CD4-positive, alpha-beta T cell (primary cell): Measurements from ENCODE around the gene ADAMTS3. TPM values are rescaled to one million over a fixed set of nuclear protein-coding genes. Genes with fewer than 3 reads are reported as not detected.

Experiments
- ATAC-seq: fragments of 200-7000 bp; cut with Tn5 transposase; one replicate; pipeline ENCODE4 v1.10.0; 2022; ENCODE audit warnings: mild to moderate bottlenecking; ENCODE audit not compliant: poor library complexity
- CTCF ChIA-PET: fragments of 350-600 bp; sonication (Branson Sonifier 250); formaldehyde crosslinking; loops from one replicate; lab custom pipeline; 2021; ENCODE audit warnings: antibody characterized with exemption, inconsistent platforms; lab: Charles Lee
- POLR2A ChIA-PET: fragments of 350-600 bp; sonication (Branson Sonifier 250); formaldehyde crosslinking; loops from one replicate; lab custom pipeline; 2021; ENCODE audit warnings: antibody characterized with exemption, inconsistent platforms; lab: Charles Lee
- DNase-seq, 14 experiments: peaks; one replicate each; pipeline ENCODE4 v3.0.0-alpha.2; 2013 to 2020; ENCODE audit warnings: mixed read lengths in 2 of 14
- H3K27ac ChIP-seq, 2 donors: one replicate each; pipeline versions ENCODE4 v1.5.1 to v1.7.0; 2013; ENCODE audit warnings: low read length in 2 of 2, low read depth in 1 of 2, mild to moderate bottlenecking in 1 of 2
- H3K27me3 ChIP-seq, 2 experiments: 1 replicate in 1 of 2; 2 replicates in 1 of 2; pipeline versions ENCODE4 v1.6.1 to v1.7.0; 2013; ENCODE audit warnings: low read length in 2 of 2, control low read depth in 1 of 2, mild to moderate bottlenecking in 1 of 2, moderate library complexity in 1 of 2; ENCODE audit not compliant: insufficient read depth in 2 of 2, control insufficient read depth in 1 of 2
- H3K36me3 ChIP-seq: one replicate; pipeline ENCODE4 v1.6.1; 2013; ENCODE audit warnings: low read length, control low read depth; ENCODE audit not compliant: insufficient read depth
- H3K4me1 ChIP-seq: one replicate; pipeline ENCODE4 v1.6.1; 2013; ENCODE audit warnings: low read length, control low read depth; ENCODE audit not compliant: insufficient read depth
- H3K4me3 ChIP-seq: one replicate; pipeline ENCODE4 v1.5.1; 2013; ENCODE audit warnings: mild to moderate bottlenecking, low read length, moderate library complexity
- H3K9me3 ChIP-seq, 2 experiments: 1 replicate in 1 of 2; 2 replicates in 1 of 2; pipeline versions ENCODE4 v1.6.1 to v1.7.0; 2013; ENCODE audit warnings: low read length in 2 of 2, mild to moderate bottlenecking in 2 of 2, control low read depth in 1 of 2, moderate library complexity in 1 of 2; ENCODE audit not compliant: control insufficient read depth in 1 of 2, insufficient read depth in 1 of 2
- H3K27ac Mint-ChIP-seq: one replicate; pipeline ENCODE4 v1.8.0; 2020; ENCODE audit warnings: mixed read lengths
- H3K27me3 Mint-ChIP-seq: one replicate; pipeline ENCODE4 v1.8.0; 2021; ENCODE audit warnings: mixed read lengths
- H3K36me3 Mint-ChIP-seq: one replicate; pipeline ENCODE4 v1.8.0; 2021; ENCODE audit warnings: low read depth, mixed read lengths
- H3K4me1 Mint-ChIP-seq: one replicate; pipeline ENCODE4 v1.8.0; 2021; ENCODE audit warnings: low read depth, mixed read lengths
- H3K4me3 Mint-ChIP-seq: one replicate; pipeline ENCODE4 v1.8.0; 2020; ENCODE audit warnings: mild to moderate bottlenecking, mixed read lengths
- H3K9me3 Mint-ChIP-seq: one replicate; pipeline ENCODE4 v1.8.0; 2020; ENCODE audit warnings: mixed read lengths
- intact Hi-C, 2 experiments: fragments of 100-400 bp; cut with DNase I in 1 of 2; cut with micrococcal nuclease in 1 of 2; formaldehyde crosslinking; loops; one replicate each; pipeline versions ENCODE4 v1.15.1 to v1.9.0; 2023 to 2025; cut with DNase I, micrococcal nuclease
- total RNA-seq, 174 experiments: library from RNA in 2 of 174; stranded (reverse) in 2 of 174; gene quantifications; one replicate each; pipeline ENCODE4 v1.2.3 and lab custom pipeline; 2021 to 2026
- TF ChIP-seq, protein P1 (sequence below): fragments of 200-600 bp; IDR thresholded peaks from one replicate; pipeline ENCODE4 v1.8.0; 2022; ENCODE audit warnings: antibody characterized with exemption, mild to moderate bottlenecking

ADAMTS3 gene
- total RNA-seq, 2 experiments from 2014 or later, result not detected

DNA sequence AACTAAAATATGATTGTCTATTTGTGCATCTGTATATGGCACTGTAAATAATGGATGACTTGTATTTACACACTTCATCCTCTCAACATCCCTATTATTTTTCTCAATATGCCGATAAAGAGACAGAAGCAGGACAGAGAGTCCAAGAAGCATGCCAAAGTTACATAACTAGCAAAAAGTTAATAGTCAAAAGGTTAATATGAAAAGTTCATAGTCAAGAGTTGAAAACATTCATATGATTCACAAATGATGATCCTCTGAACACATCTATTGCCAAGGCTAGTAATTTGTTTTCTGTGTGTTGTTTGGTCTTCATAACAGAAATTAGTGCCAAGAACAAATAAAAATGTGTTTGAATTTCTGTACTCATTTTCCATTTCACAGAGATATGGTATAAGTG, 231.0 kb downstream of the ADAMTS3 start:
- TF ChIP-seq, protein P1, sequence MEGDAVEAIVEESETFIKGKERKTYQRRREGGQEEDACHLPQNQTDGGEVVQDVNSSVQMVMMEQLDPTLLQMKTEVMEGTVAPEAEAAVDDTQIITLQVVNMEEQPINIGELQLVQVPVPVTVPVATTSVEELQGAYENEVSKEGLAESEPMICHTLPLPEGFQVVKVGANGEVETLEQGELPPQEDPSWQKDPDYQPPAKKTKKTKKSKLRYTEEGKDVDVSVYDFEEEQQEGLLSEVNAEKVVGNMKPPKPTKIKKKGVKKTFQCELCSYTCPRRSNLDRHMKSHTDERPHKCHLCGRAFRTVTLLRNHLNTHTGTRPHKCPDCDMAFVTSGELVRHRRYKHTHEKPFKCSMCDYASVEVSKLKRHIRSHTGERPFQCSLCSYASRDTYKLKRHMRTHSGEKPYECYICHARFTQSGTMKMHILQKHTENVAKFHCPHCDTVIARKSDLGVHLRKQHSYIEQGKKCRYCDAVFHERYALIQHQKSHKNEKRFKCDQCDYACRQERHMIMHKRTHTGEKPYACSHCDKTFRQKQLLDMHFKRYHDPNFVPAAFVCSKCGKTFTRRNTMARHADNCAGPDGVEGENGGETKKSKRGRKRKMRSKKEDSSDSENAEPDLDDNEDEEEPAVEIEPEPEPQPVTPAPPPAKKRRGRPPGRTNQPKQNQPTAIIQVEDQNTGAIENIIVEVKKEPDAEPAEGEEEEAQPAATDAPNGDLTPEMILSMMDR, result no peak
- intact Hi-C loops, result no loop called here
- Histone ChIP-seq H3K9me3 (no peaks in the 10 kb centered on the region), H3K4me1 (no peaks in the 10 kb centered on the region), H3K4me3 (no peak overlapping the region), H3K36me3 (no peaks in the 10 kb centered on the region), H3K27me3 (no peaks in the 10 kb centered on the region), H3K27ac (no peak overlapping the region)
- Mint-ChIP-seq H3K9me3 (no peaks in the 10 kb centered on the region), H3K4me1 (no peaks in the 10 kb centered on the region), H3K36me3 (no peaks in the 10 kb centered on the region), H3K27me3 (peaks cover 3% of the 10 kb centered on the region), H3K27ac (no peak overlapping the region), H3K4me3 (no peak overlapping the region)
- ChIA-PET CTCF (no interaction called here), POLR2A (no interaction called here)
- no peak for DNase-seq
- ATAC-seq, result no peak

DNA sequence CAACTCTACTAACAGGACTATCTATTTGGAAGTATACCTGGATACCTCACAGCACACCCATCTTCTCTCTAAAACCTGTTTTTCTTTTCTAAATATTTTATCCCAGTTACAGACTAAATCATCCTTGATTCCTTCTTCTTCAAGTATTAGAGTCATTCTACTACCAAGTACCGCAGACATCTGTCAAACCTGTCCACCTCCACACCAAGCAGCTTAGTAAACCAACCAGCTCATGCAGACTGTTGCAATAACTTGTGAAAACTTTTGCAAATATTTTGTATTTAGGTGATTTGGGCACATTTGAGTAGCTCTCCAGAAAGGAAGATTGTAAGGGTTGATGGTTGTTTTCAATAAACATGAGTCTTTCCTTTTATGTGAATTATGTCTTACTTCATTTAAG, 238.6 kb downstream of the ADAMTS3 start:
- ATAC-seq (no peak), DNase-seq (no peak)
- Mint-ChIP-seq H3K27ac (no peak overlapping the region), H3K9me3 (no peaks in the 10 kb centered on the region), H3K36me3 (no peaks in the 10 kb centered on the region), H3K4me3 (no peak overlapping the region), H3K27me3 (no peaks in the 10 kb centered on the region), H3K4me1 (no peaks in the 10 kb centered on the region)
- TF ChIP-seq, protein P1, result no peak
- H3K9me3 ChIP-seq, result no peaks in the 10 kb centered on the region
- no peaks in the 10 kb centered on the region for H3K27me3 ChIP-seq
- intact Hi-C loops, result no loop called here
- no peaks in the 10 kb centered on the region for H3K36me3 ChIP-seq
- no peak overlapping the region for H3K27ac ChIP-seq
- CTCF ChIA-PET, result no interaction called here
- POLR2A ChIA-PET, result no interaction called here
- H3K4me1 ChIP-seq, result no peaks in the 10 kb centered on the region
- H3K4me3 ChIP-seq, result no peak overlapping the region

DNA sequence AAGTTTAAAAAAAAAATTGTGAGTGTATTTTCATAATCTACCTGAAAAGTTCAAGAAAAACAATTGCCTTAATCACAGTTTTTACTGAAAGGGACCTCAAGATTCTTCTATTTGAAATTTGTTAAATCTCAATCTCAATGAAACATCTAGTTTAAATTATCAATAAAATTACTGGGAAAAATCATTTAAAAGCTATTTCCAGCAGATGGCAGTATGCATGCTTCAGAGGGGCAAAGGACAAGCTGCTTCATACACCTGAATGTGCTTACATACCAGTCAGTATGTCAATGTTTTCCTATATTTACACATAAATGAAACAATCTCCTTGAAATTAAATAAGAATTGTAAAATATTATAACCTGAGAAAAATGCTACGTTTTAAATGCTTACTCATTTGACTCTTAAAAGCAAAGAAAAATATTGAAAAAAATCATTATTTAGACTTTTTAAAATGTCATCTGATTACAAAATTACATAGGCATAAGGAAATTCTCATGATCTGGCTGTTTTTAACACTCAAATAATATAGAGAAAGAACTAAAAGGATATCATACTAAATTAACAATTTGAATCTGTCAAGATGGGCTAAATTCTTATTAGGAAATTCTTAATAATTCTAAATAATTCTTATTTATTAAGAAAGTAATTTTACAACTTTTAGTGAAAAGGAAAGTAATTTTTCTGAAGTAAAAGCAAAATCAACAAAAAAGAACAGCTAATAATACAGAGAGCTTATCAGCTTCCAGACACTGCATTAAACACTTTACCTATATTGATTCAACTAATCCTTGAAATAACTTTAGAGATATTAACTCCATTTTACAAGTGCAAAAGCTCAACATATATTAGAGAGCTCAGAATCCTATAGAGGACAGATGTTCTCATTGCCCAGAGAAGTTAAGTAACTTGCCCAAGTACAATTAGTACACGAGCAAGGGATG, 242.1 kb downstream of the ADAMTS3 start:
- ChIA-PET POLR2A (no interaction called here), CTCF (no interaction called here)
- H3K27ac Mint-ChIP-seq, result no peak overlapping the region
- DNase-seq, result peak in 3 of 14 experiments; percentile 9 to 14 (median 12)
- no peaks in the 10 kb centered on the region for H3K36me3 ChIP-seq
- intact Hi-C loops, result loop anchor here in 1 of 2 experiments (10.0 kb wide), 2 partner anchors 1328 to 1808 kb away; no protein-coding TSS in a partner anchor
- ATAC-seq, result no peak
- H3K4me3 ChIP-seq, result no peak overlapping the region
- H3K4me1 Mint-ChIP-seq, result no peaks in the 10 kb centered on the region
- no peak overlapping the region for H3K4me3 Mint-ChIP-seq
- H3K27ac ChIP-seq, result no peak overlapping the region
- H3K9me3 Mint-ChIP-seq, result no peaks in the 10 kb centered on the region
- H3K36me3 Mint-ChIP-seq, result no peaks in the 10 kb centered on the region
- H3K27me3 Mint-ChIP-seq, result peaks cover 17% of the 10 kb centered on the region
- H3K4me1 ChIP-seq, result no peaks in the 10 kb centered on the region
- peaks cover 0 to 3% of the 10 kb centered on the region in 2 experiments for H3K27me3 ChIP-seq
- TF ChIP-seq, protein P1, result peak; percentile 48
- H3K9me3 ChIP-seq, result no peaks in the 10 kb centered on the region
